HEK293 (cell line): ENCODE data around the gene ADPGK.

ENCODE experiments used
- FEZF1 ChIP-seq: fragments of 450-650 bp; formaldehyde crosslinking; IDR thresholded peaks from 2 replicates; pipeline ENCODE4 v1.5.1; 2016; ENCODE audit warnings: missing biosample characterization, missing genetic modification characterization
- GLI2 ChIP-seq: fragments of 450-650 bp; formaldehyde crosslinking; IDR thresholded peaks from 2 replicates; pipeline ENCODE4; 2017; ENCODE audit warnings: missing biosample characterization, missing genetic modification characterization, low read depth, borderline replicate concordance
- GLIS2 ChIP-seq: fragments of 450-650 bp; formaldehyde crosslinking; IDR thresholded peaks from 2 replicates; pipeline ENCODE4 v1.5.1; 2016; ENCODE audit warnings: missing biosample characterization, missing genetic modification characterization
- KLF8 ChIP-seq: fragments of 450-650 bp; formaldehyde crosslinking; IDR thresholded peaks from 2 replicates; pipeline ENCODE4 v1.5.1; 2016; ENCODE audit warnings: missing biosample characterization, missing genetic modification characterization
- PRDM4 ChIP-seq: fragments of 450-650 bp; formaldehyde crosslinking; IDR thresholded peaks from 2 replicates; pipeline ENCODE4 v1.5.1; 2017; ENCODE audit warnings: missing biosample characterization, missing genetic modification characterization
- SP7 ChIP-seq: fragments of 450-650 bp; formaldehyde crosslinking; IDR thresholded peaks from 2 replicates; pipeline ENCODE4 v1.5.1; 2016; ENCODE audit warnings: missing biosample characterization, missing genetic modification characterization
- TCF7L2 ChIP-seq: IDR thresholded peaks from 2 replicates; pipeline ENCODE4 v1.6.1; 2011; ENCODE audit warnings: low read depth, mild to moderate bottlenecking, inconsistent platforms, low read length, moderate library complexity, borderline replicate concordance
- TRIM28 ChIP-seq: IDR thresholded peaks from 2 replicates; pipeline ENCODE4 v1.6.1; 2011; ENCODE audit warnings: low read length, control low read depth, borderline replicate concordance
- ZBTB20 ChIP-seq: fragments of 450-650 bp; formaldehyde crosslinking; IDR thresholded peaks from 2 replicates; pipeline ENCODE4 v1.5.1; 2016; ENCODE audit warnings: missing biosample characterization, missing genetic modification characterization
- ZEB2 ChIP-seq: fragments of 450-650 bp; formaldehyde crosslinking; IDR thresholded peaks from 2 replicates; pipeline ENCODE4 v1.5.1; 2016; ENCODE audit warnings: missing biosample characterization, missing genetic modification characterization
- ZFHX2 ChIP-seq: fragments of 450-650 bp; formaldehyde crosslinking; conservative IDR thresholded peaks from 2 replicates; pipeline ENCODE4 v1.5.1; 2016; ENCODE audit warnings: missing biosample characterization, missing genetic modification characterization
- ZNF114 ChIP-seq: fragments of 450-650 bp; formaldehyde crosslinking; IDR thresholded peaks from 2 replicates; pipeline ENCODE4 v1.5.0; 2017; ENCODE audit warnings: missing biosample characterization, missing genetic modification characterization
- ZNF202 ChIP-seq: fragments of 450-650 bp; formaldehyde crosslinking; IDR thresholded peaks from 2 replicates; pipeline ENCODE4 v1.5.1; 2016; ENCODE audit warnings: missing biosample characterization, missing genetic modification characterization, borderline replicate concordance
- ZNF221 ChIP-seq: fragments of 450-650 bp; formaldehyde crosslinking; IDR thresholded peaks from 2 replicates; pipeline ENCODE4 v1.5.1; 2017; ENCODE audit warnings: missing biosample characterization, missing genetic modification characterization, borderline replicate concordance
- ZNF311 ChIP-seq: fragments of 450-650 bp; formaldehyde crosslinking; IDR thresholded peaks from 2 replicates; pipeline ENCODE4 v1.5.1; 2017; ENCODE audit warnings: missing biosample characterization, missing genetic modification characterization, borderline replicate concordance
- ZNF341 ChIP-seq: fragments of 450-650 bp; formaldehyde crosslinking; IDR thresholded peaks from 2 replicates; pipeline ENCODE4; 2016; ENCODE audit warnings: low read depth, missing biosample characterization, missing genetic modification characterization
- ZNF473 ChIP-seq: fragments of 450-650 bp; formaldehyde crosslinking; IDR thresholded peaks from 2 replicates; pipeline ENCODE4 v1.5.1; 2017; ENCODE audit warnings: missing biosample characterization, missing genetic modification characterization
- ZNF548 ChIP-seq: fragments of 450-650 bp; formaldehyde crosslinking; IDR thresholded peaks from 2 replicates; pipeline ENCODE4 v1.5.1; 2016; ENCODE audit warnings: missing biosample characterization, missing genetic modification characterization
- ZNF558 ChIP-seq: fragments of 450-650 bp; formaldehyde crosslinking; IDR thresholded peaks from 2 replicates; pipeline ENCODE4 v1.5.1; 2016; ENCODE audit warnings: missing biosample characterization, missing genetic modification characterization
- ZNF654 ChIP-seq: fragments of 450-650 bp; formaldehyde crosslinking; IDR thresholded peaks from 2 replicates; pipeline ENCODE4 v1.5.1; 2016; ENCODE audit warnings: low read depth, missing biosample characterization, missing genetic modification characterization
- ZNF660 ChIP-seq: fragments of 450-650 bp; IDR thresholded peaks from 2 replicates; pipeline ENCODE4 v1.5.1; 2018; ENCODE audit warnings: missing biosample characterization, mild to moderate bottlenecking, missing genetic modification characterization
- ZNF701 ChIP-seq: fragments of 450-650 bp; formaldehyde crosslinking; IDR thresholded peaks from 2 replicates; pipeline ENCODE4 v1.5.1; 2016; ENCODE audit warnings: missing biosample characterization, missing genetic modification characterization
- ZNF76 ChIP-seq: fragments of 450-650 bp; formaldehyde crosslinking; IDR thresholded peaks from 2 replicates; pipeline ENCODE4; 2016; ENCODE audit warnings: low read depth, missing biosample characterization, missing genetic modification characterization, borderline replicate concordance
- ZNF768 ChIP-seq: fragments of 450-650 bp; formaldehyde crosslinking; IDR thresholded peaks from 2 replicates; pipeline ENCODE4 v1.5.1; 2018; ENCODE audit warnings: missing biosample characterization, mild to moderate bottlenecking, missing genetic modification characterization
- ZNF791 ChIP-seq: fragments of 450-650 bp; formaldehyde crosslinking; IDR thresholded peaks from 2 replicates; pipeline ENCODE4 v1.5.1; 2016; ENCODE audit warnings: missing biosample characterization, missing genetic modification characterization
- ZNF830 ChIP-seq: fragments of 450-650 bp; IDR thresholded peaks from 2 replicates; pipeline ENCODE4 v1.5.0; 2018; ENCODE audit warnings: missing biosample characterization, missing genetic modification characterization, low read depth, mild to moderate bottlenecking, moderate library complexity
- ZNF837 ChIP-seq: fragments of 450-650 bp; formaldehyde crosslinking; IDR thresholded peaks from 2 replicates; pipeline ENCODE4 v1.5.1; 2016; ENCODE audit warnings: missing biosample characterization, missing genetic modification characterization
- ZSCAN23 ChIP-seq: fragments of 450-650 bp; formaldehyde crosslinking; IDR thresholded peaks from 2 replicates; pipeline ENCODE4 v1.5.1; 2016; ENCODE audit warnings: missing biosample characterization, missing genetic modification characterization
- TF ChIP-seq, protein P1 (sequence below): fragments of 450-650 bp; formaldehyde crosslinking; IDR thresholded peaks from 2 replicates; pipeline ENCODE4 v1.5.1; 2016; ENCODE audit warnings: missing biosample characterization, missing genetic modification characterization, low read depth
- TF ChIP-seq, protein P2 (sequence below): fragments of 450-650 bp; formaldehyde crosslinking; IDR thresholded peaks from 2 replicates; pipeline ENCODE4 v1.5.1; 2016; ENCODE audit warnings: missing biosample characterization, missing genetic modification characterization
- TF ChIP-seq, protein P3 (sequence below): fragments of 450-650 bp; formaldehyde crosslinking; IDR thresholded peaks from 2 replicates; pipeline ENCODE4 v1.5.1; 2016; ENCODE audit warnings: missing biosample characterization, missing genetic modification characterization, borderline replicate concordance

ADPGK gene

DNA sequence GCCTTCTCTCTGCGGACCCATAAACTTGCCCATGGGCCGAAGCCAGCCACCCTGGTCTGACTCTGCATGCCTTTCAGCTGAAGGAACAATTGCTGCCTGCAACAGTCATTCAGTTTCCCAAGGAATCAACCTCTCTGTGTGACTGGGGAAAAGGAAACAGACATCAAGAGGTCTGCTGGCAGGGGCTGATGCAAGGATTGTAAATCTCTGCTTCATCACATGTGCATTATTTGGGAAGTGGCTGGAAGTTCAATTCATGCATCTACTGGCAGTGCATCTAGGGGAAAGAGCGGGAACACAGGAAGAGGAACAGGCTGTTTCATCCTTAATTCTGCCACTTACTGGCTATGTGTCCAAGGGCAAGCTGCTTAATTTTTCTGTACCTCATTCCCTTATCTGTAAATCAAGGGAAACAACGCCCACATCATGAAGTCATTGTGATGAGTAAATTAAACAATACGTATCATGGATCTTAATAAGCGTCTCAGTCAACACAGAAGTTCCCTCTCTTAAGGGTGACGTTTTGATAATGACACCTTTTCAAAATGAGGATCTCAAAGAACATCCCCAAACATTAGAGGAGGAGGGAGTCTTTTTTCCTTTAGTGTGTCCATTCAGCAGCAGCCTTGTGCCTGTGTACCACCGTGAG lies 17.4 kb upstream of the ADPGK start (continued):
- no peak for TF ChIP-seq ZNF202
- no peak for TF ChIP-seq ZNF837 (tag by site-specific recombination)
- TF ChIP-seq SP7 (tag by site-specific recombination): peak; percentile 66
- peak; percentile 92 for TF ChIP-seq ZNF548 (tag by site-specific recombination)
- no peak for TF ChIP-seq KLF8
- no peak for TF ChIP-seq FEZF1 (tag by site-specific recombination)
- no peak for TF ChIP-seq ZNF473
- TF ChIP-seq ZFHX2 (tag by site-specific recombination): peak; percentile 42
- TF ChIP-seq ZEB2 (tag by site-specific recombination): no peak
- TF ChIP-seq ZNF654 (tag by site-specific recombination): no peak
- TF ChIP-seq ZNF114 (tag by site-specific recombination): no peak
- TF ChIP-seq ZNF791 (tag by site-specific recombination): no peak
- TF ChIP-seq ZNF768 (tag by site-specific recombination): no peak
- TF ChIP-seq ZNF221 (tag by site-specific recombination): no peak
- TF ChIP-seq ZNF830 (tag by site-specific recombination): no peak
- no peak for TF ChIP-seq ZSCAN23 (tag by site-specific recombination)
- peak; percentile 97 for TF ChIP-seq PRDM4
- no peak for TF ChIP-seq ZNF311 (tag by site-specific recombination)
- no peak for TF ChIP-seq ZNF558
- TF ChIP-seq TRIM28: no peak
- no peak for TF ChIP-seq ZNF701 (tag by site-specific recombination)
- TF ChIP-seq ZNF341 (tag by site-specific recombination): no peak
- no peak for TF ChIP-seq TCF7L2
- TF ChIP-seq GLI2 (tag by site-specific recombination): no peak
- TF ChIP-seq, protein P1, sequence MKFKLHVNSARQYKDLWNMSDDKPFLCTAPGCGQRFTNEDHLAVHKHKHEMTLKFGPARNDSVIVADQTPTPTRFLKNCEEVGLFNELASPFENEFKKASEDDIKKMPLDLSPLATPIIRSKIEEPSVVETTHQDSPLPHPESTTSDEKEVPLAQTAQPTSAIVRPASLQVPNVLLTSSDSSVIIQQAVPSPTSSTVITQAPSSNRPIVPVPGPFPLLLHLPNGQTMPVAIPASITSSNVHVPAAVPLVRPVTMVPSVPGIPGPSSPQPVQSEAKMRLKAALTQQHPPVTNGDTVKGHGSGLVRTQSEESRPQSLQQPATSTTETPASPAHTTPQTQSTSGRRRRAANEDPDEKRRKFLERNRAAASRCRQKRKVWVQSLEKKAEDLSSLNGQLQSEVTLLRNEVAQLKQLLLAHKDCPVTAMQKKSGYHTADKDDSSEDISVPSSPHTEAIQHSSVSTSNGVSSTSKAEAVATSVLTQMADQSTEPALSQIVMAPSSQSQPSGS (tag by site-specific recombination): 0 out of 2 replicates have a peak, but pooled peaks have one; percentile 11
- TF ChIP-seq GLIS2 (tag by site-specific recombination): no peak
- TF ChIP-seq ZBTB20 (tag by site-specific recombination): peak; percentile 33
- TF ChIP-seq, protein P2, sequence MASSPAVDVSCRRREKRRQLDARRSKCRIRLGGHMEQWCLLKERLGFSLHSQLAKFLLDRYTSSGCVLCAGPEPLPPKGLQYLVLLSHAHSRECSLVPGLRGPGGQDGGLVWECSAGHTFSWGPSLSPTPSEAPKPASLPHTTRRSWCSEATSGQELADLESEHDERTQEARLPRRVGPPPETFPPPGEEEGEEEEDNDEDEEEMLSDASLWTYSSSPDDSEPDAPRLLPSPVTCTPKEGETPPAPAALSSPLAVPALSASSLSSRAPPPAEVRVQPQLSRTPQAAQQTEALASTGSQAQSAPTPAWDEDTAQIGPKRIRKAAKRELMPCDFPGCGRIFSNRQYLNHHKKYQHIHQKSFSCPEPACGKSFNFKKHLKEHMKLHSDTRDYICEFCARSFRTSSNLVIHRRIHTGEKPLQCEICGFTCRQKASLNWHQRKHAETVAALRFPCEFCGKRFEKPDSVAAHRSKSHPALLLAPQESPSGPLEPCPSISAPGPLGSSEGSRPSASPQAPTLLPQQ (tag by site-specific recombination): peak; percentile 38; the same call in 1 of the 2 replicates
- TF ChIP-seq, protein P3, sequence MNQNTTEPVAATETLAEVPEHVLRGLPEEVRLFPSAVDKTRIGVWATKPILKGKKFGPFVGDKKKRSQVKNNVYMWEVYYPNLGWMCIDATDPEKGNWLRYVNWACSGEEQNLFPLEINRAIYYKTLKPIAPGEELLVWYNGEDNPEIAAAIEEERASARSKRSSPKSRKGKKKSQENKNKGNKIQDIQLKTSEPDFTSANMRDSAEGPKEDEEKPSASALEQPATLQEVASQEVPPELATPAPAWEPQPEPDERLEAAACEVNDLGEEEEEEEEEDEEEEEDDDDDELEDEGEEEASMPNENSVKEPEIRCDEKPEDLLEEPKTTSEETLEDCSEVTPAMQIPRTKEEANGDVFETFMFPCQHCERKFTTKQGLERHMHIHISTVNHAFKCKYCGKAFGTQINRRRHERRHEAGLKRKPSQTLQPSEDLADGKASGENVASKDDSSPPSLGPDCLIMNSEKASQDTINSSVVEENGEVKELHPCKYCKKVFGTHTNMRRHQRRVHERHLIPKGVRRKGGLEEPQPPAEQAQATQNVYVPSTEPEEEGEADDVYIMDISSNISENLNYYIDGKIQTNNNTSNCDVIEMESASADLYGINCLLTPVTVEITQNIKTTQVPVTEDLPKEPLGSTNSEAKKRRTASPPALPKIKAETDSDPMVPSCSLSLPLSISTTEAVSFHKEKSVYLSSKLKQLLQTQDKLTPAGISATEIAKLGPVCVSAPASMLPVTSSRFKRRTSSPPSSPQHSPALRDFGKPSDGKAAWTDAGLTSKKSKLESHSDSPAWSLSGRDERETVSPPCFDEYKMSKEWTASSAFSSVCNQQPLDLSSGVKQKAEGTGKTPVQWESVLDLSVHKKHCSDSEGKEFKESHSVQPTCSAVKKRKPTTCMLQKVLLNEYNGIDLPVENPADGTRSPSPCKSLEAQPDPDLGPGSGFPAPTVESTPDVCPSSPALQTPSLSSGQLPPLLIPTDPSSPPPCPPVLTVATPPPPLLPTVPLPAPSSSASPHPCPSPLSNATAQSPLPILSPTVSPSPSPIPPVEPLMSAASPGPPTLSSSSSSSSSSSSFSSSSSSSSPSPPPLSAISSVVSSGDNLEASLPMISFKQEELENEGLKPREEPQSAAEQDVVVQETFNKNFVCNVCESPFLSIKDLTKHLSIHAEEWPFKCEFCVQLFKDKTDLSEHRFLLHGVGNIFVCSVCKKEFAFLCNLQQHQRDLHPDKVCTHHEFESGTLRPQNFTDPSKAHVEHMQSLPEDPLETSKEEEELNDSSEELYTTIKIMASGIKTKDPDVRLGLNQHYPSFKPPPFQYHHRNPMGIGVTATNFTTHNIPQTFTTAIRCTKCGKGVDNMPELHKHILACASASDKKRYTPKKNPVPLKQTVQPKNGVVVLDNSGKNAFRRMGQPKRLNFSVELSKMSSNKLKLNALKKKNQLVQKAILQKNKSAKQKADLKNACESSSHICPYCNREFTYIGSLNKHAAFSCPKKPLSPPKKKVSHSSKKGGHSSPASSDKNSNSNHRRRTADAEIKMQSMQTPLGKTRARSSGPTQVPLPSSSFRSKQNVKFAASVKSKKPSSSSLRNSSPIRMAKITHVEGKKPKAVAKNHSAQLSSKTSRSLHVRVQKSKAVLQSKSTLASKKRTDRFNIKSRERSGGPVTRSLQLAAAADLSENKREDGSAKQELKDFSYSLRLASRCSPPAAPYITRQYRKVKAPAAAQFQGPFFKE: no peak
- TF ChIP-seq ZNF660 (tag by site-specific recombination): 0 out of 2 replicates have a peak, but pooled peaks have one; percentile 22
- no peak for TF ChIP-seq ZNF76 (tag by site-specific recombination)
